HEK293 (cell line): ENCODE results near the gene RBPJ.

Experiments
- ZBTB21 ChIP-seq: fragments of 450-650 bp; formaldehyde crosslinking; IDR thresholded peaks from 2 replicates; pipeline ENCODE4 v1.5.1; 2017; ENCODE audit warnings: missing biosample characterization, missing genetic modification characterization
- TF ChIP-seq, protein P1 (sequence below): fragments of 450-650 bp; formaldehyde crosslinking; IDR thresholded peaks from 2 replicates; pipeline ENCODE4 v1.5.1; 2016; ENCODE audit warnings: missing biosample characterization, missing genetic modification characterization

DNA sequence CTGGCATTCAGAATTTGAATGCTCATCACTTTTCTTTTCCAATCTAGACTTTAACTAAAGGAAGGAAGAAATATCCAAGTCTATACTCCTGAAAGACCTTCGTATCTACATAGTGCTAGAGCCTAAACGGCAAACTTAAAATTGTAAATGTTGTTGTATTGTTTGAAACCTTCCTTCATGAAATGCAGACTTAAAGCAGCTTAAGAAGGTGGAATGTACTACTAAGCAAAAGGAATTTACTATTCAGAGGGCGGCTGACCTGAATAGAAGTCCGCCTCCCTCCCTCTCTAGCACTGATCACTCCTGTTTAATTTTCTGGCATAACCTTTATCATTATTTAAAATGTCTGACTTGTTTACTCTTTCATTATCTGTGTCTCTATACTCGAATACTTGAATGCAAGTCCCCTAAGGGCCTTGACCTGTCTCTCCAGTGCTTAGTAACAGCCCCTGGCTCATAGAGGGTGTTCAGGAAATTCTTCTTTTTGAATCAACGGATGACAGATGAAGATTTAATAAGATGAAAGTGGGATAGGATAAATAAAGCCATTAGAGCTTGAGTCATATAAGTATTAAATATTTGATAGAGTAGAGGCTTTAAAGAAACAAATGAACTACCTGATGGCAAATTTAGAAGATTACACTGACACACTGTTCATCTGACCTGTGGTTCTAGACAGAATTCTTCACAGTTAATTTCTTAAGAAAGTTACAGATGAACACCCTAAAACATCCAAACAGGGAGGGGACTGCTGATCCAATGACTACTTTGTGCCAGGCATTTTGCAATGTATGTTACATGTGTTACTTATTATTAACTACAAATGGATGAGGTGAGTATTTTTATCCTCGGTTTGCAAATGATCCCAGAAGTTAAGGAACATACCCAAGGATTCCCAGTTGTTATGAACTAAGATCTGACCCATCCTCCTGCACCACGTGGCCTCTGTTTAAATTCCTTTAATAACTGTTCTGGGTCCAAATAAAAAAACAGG is 20.2 kb upstream of the RBPJ start:
- TF ChIP-seq, protein P1, sequence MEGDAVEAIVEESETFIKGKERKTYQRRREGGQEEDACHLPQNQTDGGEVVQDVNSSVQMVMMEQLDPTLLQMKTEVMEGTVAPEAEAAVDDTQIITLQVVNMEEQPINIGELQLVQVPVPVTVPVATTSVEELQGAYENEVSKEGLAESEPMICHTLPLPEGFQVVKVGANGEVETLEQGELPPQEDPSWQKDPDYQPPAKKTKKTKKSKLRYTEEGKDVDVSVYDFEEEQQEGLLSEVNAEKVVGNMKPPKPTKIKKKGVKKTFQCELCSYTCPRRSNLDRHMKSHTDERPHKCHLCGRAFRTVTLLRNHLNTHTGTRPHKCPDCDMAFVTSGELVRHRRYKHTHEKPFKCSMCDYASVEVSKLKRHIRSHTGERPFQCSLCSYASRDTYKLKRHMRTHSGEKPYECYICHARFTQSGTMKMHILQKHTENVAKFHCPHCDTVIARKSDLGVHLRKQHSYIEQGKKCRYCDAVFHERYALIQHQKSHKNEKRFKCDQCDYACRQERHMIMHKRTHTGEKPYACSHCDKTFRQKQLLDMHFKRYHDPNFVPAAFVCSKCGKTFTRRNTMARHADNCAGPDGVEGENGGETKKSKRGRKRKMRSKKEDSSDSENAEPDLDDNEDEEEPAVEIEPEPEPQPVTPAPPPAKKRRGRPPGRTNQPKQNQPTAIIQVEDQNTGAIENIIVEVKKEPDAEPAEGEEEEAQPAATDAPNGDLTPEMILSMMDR (tag by site-specific recombination), result no peak
- no peak for TF ChIP-seq ZBTB21 (tag by site-specific recombination)
